CD4-positive, alpha-beta T cell treated with Interferon gamma for 1 hour (primary cell): ENCODE results near the gene NMNAT2.
A peak's percentile ranks its signal among the peaks of the same experiment; 100 is the strongest.

Experiments
- DNase-seq: peaks from one replicate; pipeline ENCODE4 v3.0.0-alpha.2; 2020

NMNAT2 gene

DNA sequence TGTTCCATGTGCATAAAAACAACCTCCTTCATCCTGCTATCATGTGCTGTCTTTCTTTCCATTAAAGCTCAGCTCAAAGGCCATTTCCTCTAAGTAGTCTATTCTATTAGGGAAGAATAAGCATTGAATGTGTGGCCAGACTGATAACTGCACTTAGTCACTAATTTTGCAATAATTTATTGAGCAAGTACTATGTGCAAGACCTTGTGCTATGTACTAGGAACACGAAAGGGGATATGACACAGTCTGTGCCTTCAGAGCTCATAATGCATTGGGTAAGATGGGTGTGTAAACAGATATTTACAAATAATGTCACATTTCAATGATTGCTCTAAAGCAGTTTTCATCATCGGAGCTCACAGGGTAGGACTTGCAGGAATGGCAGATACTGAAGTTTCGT is 54.2 kb downstream of the NMNAT2 start:
- DNase-seq, result peak; percentile 2

DNA sequence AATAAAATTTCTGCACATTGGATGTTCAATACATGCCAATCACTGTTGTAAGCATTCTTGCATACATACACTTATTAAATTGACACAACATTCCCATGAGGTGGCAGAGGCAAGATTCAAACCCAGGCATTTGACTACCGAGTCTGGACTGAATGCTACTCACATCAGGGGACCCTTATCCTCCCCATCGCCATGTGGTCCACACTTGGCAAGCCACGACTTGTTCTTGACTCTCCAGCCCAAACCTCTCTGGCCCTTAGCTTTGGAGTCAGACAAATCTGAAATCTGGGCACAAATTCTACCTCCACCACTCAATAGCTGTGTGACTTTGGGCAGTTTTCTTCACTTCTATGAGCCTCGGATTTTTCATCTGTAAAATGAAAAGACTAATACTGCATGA is 57.1 kb downstream of the NMNAT2 start:
- DNase-seq, result no peak

DNA sequence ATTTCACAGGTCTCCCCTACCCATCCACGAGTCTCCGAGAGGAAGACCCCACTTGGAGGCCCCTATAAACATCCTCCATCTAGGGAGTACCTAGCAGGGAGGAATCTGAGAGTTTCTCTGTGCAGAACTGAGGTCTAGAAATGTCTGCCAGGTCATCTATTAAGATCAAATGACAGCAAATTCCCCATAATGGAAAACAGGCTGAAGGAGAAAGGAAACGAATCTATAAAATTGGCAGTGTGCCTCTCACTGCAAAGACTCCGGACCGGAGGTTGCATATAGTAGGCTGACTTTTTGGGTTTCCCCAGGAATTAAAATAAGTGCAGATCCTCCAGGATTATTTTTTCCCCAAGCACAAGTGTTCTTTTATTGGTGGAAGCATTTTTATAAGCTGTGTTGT is 57.7 kb downstream of the NMNAT2 start:
- no peak for DNase-seq

DNA sequence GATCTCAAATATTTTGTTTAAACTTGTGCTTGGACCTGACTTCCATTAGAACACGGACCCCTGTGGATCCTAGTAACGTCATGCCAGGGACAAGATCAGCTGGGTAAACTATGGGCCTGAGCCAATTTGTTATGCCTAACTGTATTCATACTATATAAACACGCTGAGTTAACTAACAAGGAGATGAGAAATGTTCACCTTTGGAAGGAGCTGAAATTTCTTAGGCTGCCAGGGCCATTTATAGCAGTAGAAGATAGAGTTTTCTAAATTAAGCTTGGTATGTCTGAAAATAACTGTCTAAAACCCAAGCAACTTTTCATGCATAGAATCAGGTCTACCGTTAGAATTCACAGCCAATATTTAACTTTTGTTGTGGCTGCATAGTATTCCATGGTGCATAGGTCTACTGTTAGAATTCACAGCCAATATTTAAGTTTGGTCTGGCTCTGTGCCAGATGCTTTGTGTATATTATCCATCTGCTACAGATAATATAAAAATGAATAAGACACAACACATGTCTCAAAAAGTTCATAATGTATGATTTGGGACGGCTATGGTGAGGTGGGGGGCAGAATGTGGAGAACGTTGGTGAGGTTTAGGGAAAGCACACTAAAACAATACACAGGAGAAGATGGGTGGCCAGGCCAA is 61.5 kb downstream of the NMNAT2 start:
- no peak for DNase-seq

DNA sequence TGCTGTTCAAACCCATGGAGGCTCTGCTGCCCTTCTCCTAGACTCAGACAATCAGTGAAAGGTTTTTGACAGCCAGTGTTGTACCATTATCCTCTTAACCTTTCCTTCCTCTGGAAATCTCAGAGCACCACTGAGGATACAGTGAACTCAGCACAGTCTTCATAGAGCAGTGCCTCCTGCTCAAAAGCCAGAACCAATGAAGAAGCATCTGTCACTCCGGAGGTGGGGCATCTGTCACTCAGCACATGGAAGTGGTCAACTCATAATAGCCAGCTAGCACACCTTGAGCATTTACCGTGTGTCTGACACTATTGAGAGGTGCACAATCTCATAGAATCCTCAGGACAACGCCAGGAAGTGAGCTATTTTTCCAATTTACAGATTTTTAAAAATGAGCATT is 62.4 kb downstream of the NMNAT2 start:
- DNase-seq, result no peak

DNA sequence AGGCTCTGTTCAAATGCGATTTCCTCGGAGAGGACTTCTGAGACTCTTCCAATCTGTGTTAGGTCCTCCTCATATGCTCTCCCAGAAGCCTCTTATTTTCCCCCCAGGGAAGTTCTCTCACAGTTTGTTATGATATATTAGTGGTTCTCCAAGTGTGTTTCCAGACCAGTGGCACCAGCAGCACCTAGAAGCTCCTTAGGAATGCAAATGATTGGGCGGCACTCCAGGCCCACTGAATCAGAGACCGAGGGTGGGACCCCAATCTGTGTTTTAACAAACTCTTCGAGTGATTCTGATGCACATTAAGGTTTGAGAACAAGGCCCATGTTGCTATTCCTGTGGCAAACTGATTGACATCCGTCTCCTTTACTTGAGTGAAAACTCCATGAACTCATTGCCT is 63.0 kb downstream of the NMNAT2 start:
- DNase-seq, result no peak

DNA sequence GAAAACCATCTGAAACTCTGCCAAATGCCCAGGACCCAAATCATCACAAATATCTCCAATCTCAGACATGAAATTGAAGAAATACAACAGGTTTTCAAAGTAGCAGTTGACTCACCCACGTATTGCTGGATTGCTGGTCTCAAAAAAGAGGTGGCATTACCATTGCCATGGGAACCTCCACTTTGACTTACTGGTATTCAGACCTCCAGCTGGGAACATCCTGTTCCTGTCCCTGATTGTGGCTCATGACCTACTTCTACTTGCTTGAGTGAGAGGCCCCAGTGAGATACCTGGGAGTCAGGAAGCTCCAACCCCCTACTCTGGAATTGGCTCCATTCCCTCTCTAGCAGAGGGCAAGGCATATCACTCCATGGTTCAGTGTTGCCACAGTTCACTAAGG is 64.6 kb downstream of the NMNAT2 start:
- DNase-seq, result no peak

DNA sequence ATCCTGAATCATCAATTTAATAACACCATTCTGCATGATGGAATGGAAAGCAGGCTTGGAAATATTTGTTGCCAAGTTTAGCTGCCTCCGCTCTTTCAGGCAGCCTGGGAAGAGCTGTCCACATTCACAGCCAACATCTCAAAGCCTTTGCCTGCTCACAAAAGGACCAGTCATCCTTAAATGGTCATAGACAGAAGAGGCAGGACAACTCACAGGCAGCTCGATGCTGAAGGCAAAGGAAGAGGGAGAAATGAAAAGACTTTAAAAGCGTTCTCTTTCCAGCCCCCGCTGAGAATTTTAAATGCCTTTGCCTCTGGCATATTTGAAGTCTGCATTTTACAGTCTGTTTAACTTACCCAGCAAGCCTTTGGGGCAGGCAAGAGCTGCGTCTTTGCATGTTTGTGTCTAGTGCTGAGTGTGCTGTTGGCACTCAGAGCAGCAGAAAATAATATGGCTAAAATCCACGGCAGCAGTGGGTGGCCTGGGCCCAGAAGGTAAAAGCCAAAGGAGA is 68.9 kb downstream of the NMNAT2 start:
- no peak for DNase-seq

DNA sequence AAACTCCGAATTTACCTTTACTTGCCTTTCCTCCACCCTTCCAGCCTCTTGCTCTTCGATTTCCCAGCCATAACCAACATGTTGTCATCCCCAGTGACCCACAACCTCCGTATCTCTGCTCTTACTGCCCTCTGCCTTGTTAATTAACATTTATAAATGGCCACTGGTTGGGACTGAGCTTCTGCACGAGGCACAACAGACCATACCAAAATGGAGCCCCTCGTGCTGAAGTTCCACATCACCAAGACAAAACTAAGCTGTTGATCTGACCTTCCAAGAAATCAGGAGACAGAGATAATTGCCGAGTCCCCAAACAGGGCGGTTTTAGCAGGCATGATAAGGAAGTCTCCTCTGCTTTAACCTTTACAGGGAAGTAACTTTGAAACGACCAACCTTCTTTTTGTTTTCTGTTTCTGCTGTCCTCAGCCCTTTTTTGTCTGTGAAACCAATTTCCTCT is 71.9 kb downstream of the NMNAT2 start:
- no peak for DNase-seq

DNA sequence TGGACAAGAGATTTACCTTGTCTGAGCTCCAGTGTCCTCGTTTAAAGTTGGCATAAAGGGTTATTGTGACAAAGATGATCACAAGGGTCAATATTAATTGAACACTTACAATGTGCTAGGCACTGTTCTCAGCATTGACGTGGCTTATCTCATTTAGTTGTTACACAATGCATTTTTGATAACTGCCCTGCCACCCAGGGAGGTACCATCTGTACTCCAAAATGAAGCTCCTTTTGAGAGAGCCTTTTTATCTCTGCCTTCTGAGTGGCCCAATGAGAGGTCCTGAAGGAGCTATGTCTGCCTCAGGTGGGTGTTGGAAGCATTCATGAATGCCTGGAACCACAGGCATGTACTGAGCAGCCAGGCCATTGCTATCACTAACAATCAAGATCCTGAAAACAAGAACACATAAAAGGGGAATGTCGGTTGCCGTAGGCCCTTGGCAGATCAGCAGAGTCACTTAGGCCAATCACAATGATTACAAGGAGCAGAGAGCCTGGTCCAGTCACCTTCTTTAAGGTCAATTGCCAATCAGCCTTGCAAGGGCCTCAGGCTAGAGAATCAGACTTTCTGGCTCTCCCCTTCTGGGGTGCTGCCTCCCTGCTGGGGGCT is 78.5 kb downstream of the NMNAT2 start:
- DNase-seq, result no peak

DNA sequence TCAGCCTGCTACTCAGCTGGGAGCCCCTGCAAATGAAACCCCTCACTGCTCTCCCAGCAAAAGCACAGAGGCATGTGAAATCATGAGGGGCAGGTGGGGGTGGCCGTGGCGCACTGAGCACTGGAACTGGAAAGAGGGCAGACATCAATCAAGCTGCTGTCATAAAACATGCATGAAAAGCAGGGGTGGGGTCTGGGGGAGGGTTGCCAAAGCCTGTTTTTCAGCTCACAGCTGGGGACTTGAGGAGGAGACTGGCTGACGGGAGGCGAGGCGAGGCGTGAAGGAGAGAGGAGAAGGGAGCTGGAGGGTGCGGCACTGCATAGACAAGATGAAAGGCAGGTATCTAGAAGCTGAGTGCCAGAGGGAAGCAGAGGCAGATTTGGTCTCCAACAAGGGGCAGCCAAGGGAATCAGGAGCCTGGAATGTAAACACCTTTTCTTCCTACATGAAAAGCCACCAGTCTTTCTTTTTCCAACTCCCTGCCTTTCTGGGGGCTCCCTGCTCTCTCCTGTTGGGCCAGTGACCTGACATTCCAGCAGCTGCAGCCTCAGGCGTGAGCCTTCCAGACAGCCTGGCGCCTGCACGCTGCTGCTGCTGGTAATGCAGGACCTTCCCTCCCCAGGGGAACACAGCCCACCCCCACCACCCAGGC is 87.0 kb downstream of the NMNAT2 start:
- DNase-seq, result no peak

DNA sequence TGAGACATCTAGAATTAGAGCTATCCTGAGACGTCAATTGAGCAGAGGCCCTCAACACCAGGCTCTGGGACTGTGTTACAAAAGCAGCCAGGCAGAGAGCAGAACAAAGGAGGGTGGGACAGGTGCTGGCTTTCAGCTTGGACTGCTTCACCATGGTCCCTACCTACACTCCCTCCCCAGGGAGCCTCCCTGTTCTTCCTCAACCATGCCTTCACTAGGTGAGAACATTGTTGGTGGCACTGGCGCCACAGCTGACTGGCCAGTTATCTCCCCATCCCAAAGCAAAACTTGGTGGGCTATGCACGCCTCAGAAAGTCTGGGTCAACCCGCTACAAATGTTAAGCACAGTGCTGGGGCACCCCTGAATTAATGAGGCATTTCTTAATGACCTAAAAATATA is 87.8 kb downstream of the NMNAT2 start:
- DNase-seq, result no peak

DNA sequence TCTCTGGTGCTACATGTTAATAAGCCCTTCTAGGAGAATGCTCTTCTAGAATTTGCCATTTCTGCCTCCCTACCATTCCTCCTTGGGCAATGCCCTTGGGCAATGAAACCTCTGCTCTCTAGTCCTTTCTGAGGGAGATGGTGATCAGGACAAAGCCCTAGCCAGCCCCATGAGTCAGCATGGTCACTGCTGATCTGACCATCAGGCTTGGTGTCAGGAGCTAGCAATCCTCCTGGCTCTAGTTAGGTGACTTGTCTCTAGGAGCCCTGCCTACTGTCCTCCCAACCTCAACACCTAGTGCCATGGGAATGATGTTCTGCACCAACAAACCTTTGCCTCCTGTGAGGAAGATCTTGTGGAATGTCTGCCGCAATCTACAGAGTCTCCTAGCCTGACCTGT is 89.8 kb downstream of the NMNAT2 start:
- no peak for DNase-seq

DNA sequence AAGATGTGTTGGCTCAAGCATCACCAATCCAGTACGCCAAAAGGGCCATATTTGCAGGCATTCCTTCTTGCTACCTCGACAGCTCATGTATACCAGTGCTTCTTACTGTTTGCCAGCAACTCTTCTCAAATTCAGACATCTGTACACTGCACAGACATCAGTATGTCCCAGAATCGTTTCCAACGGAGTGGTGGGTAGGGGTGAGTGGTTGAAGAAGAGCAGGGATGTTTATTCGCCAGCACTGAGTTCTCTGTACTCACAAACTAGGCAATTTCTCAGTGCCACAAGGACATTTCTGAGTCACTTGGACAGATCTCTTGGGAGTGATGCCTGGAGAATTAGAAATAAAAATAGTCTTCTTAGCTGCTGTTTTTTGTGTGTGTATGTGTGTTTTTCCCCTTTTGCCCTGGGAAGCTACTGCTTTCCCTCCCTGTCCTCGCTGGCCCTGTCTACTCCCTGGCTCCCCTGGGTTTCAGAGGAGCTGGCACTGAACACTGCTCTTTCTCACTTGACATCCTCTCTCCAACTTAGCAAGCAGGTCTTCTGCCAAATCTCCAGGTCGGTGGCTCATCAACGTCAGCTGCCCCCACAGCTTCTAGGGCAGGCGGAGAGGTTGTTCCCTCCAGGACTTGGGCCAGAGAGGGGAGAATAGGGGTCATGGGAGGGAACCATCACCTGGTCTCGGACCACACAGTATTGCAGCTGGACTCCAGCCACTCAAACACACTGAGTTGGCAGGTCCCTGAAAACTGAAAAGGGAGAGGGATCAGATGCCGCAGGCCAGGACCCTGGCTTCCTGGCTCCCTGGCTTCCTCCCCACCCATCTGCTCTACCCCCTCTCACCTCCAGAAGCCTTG is 90.5 kb downstream of the NMNAT2 start:
- no peak for DNase-seq

DNA sequence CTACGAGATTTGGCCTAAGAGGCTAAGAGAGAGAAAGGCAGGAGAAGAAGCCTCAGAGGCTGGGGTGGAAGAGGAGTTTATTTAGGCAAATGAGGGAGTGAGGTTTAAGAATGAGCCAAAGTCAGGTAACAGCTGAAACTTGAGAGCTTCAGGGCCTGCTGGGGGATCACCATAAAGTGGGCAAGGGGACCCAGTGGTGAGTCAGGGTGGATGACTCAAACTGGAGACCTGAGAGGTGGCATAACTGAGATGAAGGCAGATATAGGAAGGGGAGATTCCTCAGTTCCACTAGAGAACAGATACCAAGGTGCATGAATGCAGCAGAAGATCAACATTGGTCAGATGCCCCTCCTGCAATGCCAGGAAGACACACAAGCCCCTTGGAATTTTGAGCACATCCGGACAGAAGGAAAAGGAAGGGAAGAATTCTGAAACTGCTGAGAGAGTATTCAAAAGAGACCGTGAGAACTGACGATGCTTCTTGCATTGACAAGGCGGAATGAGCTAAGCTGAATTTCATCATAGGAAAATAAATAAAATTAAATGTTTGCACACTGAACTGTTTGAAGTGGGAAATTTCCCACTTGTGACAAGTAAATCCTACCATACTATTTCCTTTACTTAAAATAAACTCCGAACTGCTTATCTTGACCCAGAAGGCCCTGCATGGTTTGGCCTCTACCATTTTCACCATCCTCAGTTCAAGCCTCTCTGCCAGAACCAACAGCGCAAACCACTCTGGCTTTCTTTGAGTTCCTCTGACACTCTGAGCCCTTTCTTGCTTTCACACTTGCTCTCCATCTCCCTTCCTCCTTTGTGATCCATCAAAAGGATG is 94.1 kb downstream of the NMNAT2 start:
- DNase-seq, result no peak

DNA sequence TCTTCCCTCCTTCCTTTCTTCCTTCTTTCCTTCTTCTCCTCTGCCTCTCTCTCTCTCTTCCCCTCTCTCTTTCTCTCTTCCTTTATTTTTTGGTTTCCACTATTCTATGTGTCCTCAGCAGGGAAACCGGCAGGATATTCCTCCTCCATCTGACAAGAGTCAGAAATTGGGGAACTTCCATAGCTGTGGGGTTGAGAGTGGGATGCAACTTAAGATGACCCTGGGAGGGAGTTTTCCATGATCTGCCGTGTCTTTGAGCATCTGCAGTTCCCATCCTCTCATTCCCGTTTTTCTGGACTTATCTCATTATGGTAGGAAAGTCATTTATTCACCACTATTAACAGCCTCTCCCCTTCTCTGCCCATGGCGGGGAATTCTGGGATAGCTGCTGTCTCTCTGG is 98.6 kb downstream of the NMNAT2 start:
- DNase-seq, result no peak

DNA sequence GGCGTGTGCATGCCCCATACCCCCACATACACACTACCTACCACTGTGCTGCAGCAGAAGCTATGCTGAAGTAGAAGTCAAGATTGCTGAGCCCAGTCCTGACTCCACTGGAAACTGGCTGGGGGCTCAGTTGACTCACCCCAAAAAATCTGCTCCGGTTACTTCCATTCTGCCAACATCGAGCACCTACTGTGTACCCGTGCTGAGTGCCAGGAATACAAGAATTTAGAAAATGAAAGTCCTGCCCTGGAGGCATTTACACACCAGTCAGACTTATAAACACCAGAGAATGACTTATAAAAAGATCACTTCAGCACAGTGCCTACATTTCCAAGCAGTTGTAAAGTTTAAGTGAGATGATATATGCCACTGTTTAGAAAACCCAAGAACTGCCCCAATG is 99.1 kb downstream of the NMNAT2 start:
- DNase-seq, result no peak

DNA sequence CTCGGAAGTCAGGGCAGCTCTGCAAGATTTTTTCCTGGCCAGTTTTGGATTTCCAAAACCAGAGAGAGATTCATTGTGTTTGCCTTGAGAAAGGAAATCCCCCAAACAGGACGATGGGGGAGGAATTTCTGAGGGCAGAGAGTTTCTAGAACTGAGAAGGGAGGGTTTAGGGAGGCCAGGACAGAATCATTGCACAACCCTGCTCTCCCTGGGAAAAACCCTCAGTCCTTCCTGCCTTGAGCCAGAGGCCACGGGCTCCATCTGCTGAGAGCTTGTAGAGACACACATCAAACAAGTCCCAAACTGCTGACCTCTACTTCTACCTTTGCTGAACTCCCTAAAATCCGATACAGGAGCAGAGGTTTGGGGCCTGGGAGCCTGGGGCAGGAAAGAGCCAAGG is 99.7 kb downstream of the NMNAT2 start:
- DNase-seq, result no peak

DNA sequence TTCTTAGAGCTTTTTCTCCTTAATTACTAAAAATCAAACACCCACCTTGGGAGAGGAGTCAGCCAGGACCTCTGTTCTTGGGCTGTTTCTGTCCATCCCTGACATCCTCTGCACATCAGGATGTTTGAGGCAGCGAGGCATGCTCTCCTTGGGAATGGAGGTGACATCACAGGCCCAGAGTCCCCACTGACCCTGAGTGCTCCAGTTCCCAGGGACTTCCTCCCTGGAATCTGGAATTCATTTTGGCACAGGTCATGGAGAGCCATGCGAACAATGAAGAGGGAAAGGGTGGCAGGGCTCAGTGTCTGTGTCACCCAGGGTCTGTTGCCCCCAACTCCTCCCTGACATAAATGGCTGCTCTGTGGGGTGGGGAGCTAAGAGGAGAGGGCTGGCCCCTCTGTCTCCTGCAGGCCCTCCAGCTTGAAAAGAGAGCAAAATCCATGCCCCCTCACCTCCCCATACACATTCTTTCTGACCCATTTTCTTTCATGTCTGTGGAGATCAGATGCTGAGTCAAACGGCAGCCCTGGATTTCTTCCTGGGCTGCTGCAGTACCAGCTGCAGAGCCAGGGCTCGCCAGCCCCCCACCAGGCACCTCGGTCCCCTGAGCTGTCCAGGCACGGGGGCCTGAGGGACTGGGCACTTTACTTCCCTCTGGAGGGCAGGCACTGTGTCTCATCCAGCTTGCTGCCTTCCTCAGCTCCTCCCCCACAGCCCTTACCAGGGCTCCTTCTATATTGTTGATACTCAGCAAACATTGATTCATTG is 102.0 kb downstream of the NMNAT2 start:
- DNase-seq, result no peak

DNA sequence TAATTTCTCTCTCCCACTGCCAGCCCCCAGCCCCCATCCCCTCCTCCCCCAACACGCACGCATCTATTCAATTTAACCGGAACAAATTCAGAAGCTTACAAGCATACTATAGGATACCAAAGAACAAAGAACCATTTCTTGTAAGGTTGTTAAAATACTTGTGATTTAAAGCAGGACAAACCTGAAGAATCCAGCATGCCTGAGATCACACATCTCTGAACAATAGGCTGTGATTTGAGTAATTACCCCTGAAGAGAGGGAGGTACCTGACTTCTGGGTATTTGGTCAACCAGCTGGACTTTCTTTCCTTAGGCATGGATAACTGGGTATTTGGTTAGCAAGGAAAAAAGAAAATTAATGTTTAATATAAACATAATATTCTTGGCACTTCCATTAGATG is 105.1 kb downstream of the NMNAT2 start:
- no peak for DNase-seq

DNA sequence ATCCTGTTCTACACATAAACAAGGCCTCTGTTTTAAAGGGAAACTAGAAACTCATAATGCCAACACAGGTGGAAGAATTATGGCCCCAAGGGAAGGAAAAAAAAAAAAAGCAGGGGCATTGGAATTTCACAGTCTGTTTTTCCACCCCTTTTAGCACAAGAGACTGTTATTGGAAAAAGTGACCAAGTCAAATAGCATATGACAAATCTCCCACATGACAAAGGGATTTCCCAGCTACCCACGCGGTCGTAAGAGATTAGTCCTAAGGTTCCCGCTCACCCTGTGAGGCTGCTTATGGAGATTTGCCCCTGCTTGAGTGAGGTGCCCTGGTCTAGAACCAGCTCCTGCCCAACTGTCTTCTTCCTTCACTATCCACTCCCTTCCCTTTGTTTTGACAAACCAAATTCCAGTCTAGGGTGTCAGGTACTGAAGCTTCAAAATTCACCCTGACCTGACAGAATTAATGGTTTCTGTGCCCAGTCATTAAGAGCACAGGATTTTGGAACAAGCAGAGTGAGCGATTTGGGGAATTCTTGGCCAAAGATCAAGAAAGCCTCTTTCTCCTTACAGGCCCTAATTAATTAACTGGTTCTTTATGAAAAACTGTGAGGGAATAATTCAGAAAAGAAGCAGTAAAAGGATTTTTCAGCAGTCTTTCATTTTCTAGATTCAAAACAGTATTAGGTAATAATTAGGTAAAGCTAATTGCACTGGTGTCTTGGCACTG is 107.3 kb downstream of the NMNAT2 start:
- DNase-seq, result no peak
